Measurements from ENCODE around the gene ERC2.
"Not testable (repeated sequence)": the region's sequence is repeated elsewhere in the genome, so short reads cannot be mapped to it uniquely, and the experiment has no call there.

The ERC2 gene

GRCh38 chr3:56468184-56469106 lies at the start of gene ERC2:
TSS of gene ERC2 (minus strand) at chr3:56468467.
- no peak for DNase-seq (ENCODE audit: low read depth)

GRCh38 chr3:56502738-56503137 lies 34.5 kb upstream of the ERC2 start:
- no peak for DNase-seq (ENCODE audit: low read depth)

GRCh38 chr3:56496376-56496775 lies 28.1 kb upstream of the ERC2 start:
- DNase-seq (ENCODE audit: low read depth) = not testable (repeated sequence)

- peak; percentile 44 for DNase-seq (ENCODE audit: low read depth)
These were observed 26.5 kb upstream of the ERC2 start for GRCh38 chr3:56494679-56495322.

- DNase-seq (ENCODE audit: low read depth) = no peak
These were observed 23.3 kb upstream of the ERC2 start for GRCh38 chr3:56491566-56491965.

GRCh38 chr3:56488812-56489600 lies 20.7 kb upstream of the ERC2 start:
- DNase-seq (ENCODE audit: low read depth) = no peak

GRCh38 chr3:56484525-56485032 lies 16.3 kb upstream of the ERC2 start:
- no peak for DNase-seq (ENCODE audit: low read depth)

GRCh38 chr3:56484122-56484521 lies 15.9 kb upstream of the ERC2 start:
- DNase-seq (ENCODE audit: low read depth) = no peak

- no peak for DNase-seq (ENCODE audit: low read depth)
These were observed 9.4 kb upstream of the ERC2 start for GRCh38 chr3:56477646-56478045.

GRCh38 chr3:56476771-56477170 lies 8.5 kb upstream of the ERC2 start:
- no peak for DNase-seq (ENCODE audit: low read depth)

GRCh38 chr3:56471771-56472170 lies 3.5 kb upstream of the ERC2 start:
- no peak for DNase-seq (ENCODE audit: low read depth)

- DNase-seq (ENCODE audit: low read depth) = no peak
These were observed 874 bp upstream of the ERC2 start for GRCh38 chr3:56469141-56469540.

- DNase-seq (ENCODE audit: low read depth) = no peak
These were observed 475 bp downstream of the ERC2 start for GRCh38 chr3:56467801-56468183.

GRCh38 chr3:56467108-56467507 lies 1.2 kb downstream of the ERC2 start:
- DNase-seq (ENCODE audit: low read depth) = no peak

- DNase-seq (ENCODE audit: low read depth) = no peak
These were observed 8.5 kb downstream of the ERC2 start for GRCh38 chr3:56459719-56460118.

- no peak for DNase-seq (ENCODE audit: low read depth)
These were observed 9.2 kb downstream of the ERC2 start for GRCh38 chr3:56459104-56459496.

- no peak for DNase-seq (ENCODE audit: low read depth)
These were observed 9.7 kb downstream of the ERC2 start for GRCh38 chr3:56458496-56459103.

- DNase-seq (ENCODE audit: low read depth) = no peak
These were observed 12.2 kb downstream of the ERC2 start for GRCh38 chr3:56456117-56456516.

GRCh38 chr3:56453011-56453410 lies 15.3 kb downstream of the ERC2 start:
- no peak for DNase-seq (ENCODE audit: low read depth)

- no peak for DNase-seq (ENCODE audit: low read depth)
These were observed 16.2 kb downstream of the ERC2 start for GRCh38 chr3:56452085-56452484.

- no peak for DNase-seq (ENCODE audit: low read depth)
These were observed 24.9 kb downstream of the ERC2 start for GRCh38 chr3:56443372-56443771.

GRCh38 chr3:56428667-56429066 lies 39.6 kb downstream of the ERC2 start:
- DNase-seq (ENCODE audit: low read depth) = no peak

Measured in CMK (cell line).